ENCODE results near the gene URGCP. TPM values are rescaled to one million over a fixed set of nuclear protein-coding genes. Genes with fewer than 3 reads are reported as not detected.

URGCP gene
- total RNA-seq, 1 experiment from 2014 or later: 30.7 TPM

- H3K4me1 Mint-ChIP-seq: peaks cover 6 to 7% of the 10 kb centered on the region in 2 experiments; a peak in 2 of 4 replicates
- WGBS (ENCODE audit: extremely low coverage, insufficient read length, low lambda C conversion rate): no CpG with 5 or more reads among the region's 3 CpGs
- H3K27me3 Mint-ChIP-seq (ENCODE audit: low read depth): no peaks in the 10 kb centered on the region
Measured at GRCh38 chr7:43937444-43937843, 31.0 kb upstream of the URGCP start.

More at GRCh38 chr7:43937444-43937843, 31.0 kb upstream of the URGCP start:
- no peak overlapping the region for H2AFZ ChIP-seq (ENCODE audit: low read length)
- H3K4me2 ChIP-seq (ENCODE audit: insufficient read depth, insufficient read length, low read length): no peak overlapping the region
- H4K8ac ChIP-seq (replicated peaks; ENCODE audit: insufficient read length, low read depth, low read length): no peak overlapping the region
- H3K4ac ChIP-seq (ENCODE audit: low read depth, low read length): no peak overlapping the region
- no peak overlapping the region for H3K4me3 Mint-ChIP-seq
- no peak overlapping the region for H2BK20ac ChIP-seq (ENCODE audit: low read depth, low read length, poor library complexity, severe bottlenecking)
- H3K27me3 ChIP-seq (ENCODE audit: insufficient read depth, low read length): no peaks in the 10 kb centered on the region
- no peak overlapping the region for H3K23ac ChIP-seq (ENCODE audit: insufficient read length, low read depth, low read length)
- H3K9ac ChIP-seq (ENCODE audit: extremely low read depth, insufficient read length, low read length): no peak overlapping the region
- H3K9me3 ChIP-seq (ENCODE audit: control insufficient read depth, low read depth, low read length): no peaks in the 10 kb centered on the region
- no peak overlapping the region for H2BK120ac ChIP-seq (ENCODE audit: low read depth, low read length, poor library complexity, severe bottlenecking)
- no peak overlapping the region for H3K27ac ChIP-seq (ENCODE audit: insufficient read length, low read depth, low read length)
- H4K91ac ChIP-seq (ENCODE audit: insufficient read length, low read depth, low read length): no peak overlapping the region
- no peak overlapping the region for H4K5ac ChIP-seq (ENCODE audit: insufficient read length, low read depth, low read length)
- no peaks in the 10 kb centered on the region for H3K4me1 ChIP-seq (ENCODE audit: insufficient read depth, low read length)
- H3K27ac Mint-ChIP-seq: no peak overlapping the region
- no peak for DNase-seq
- no peak overlapping the region for H2BK12ac ChIP-seq (ENCODE audit: insufficient read length, low read depth, low read length)
- H3K36me3 Mint-ChIP-seq (ENCODE audit: insufficient read depth in 1 of 3, low read depth in 3 of 3): no peaks in the 10 kb centered on the region
- H3K79me2 ChIP-seq (ENCODE audit: insufficient read depth, low read length): no peaks in the 10 kb centered on the region
- no peak overlapping the region for H3K14ac ChIP-seq (ENCODE audit: insufficient read depth, low read length)
- no peaks in the 10 kb centered on the region for H3K9me3 Mint-ChIP-seq
- no peak overlapping the region for H3K18ac ChIP-seq (ENCODE audit: insufficient read length, low read depth, low read length)
- H3K79me1 ChIP-seq (ENCODE audit: insufficient read depth, low read depth, low read length, poor library complexity, severe bottlenecking): no peaks in the 10 kb centered on the region
- TF ChIP-seq CTCF (conservative IDR thresholded peaks at IDR 0.05): no peak
- no peak overlapping the region for H2BK15ac ChIP-seq (ENCODE audit: low read depth, low read length)
- no peak overlapping the region for H3K56ac ChIP-seq (ENCODE audit: insufficient read length, low read depth, low read length)
- no peaks in the 10 kb centered on the region for H3K23me2 ChIP-seq (ENCODE audit: insufficient read length, low read depth, low read length, poor library complexity, severe bottlenecking)
- H2AK5ac ChIP-seq (ENCODE audit: insufficient read length, low read length): no peak overlapping the region
- H2BK5ac ChIP-seq (ENCODE audit: insufficient read length, low read length): no peak overlapping the region
- H4K20me1 ChIP-seq (ENCODE audit: control insufficient read depth, insufficient read depth, insufficient read length): no peaks in the 10 kb centered on the region
- H3T11ph ChIP-seq (ENCODE audit: low read length): no peak overlapping the region

Measured in H9 (cell line).